SK-N-SH treated with all-trans-retinoic acid at 6 μM for 48 hours (cell line): Measurements from ENCODE around the gene CSTB.

Experiments
- PPARA ChIP-seq: fragments of 250-450 bp; sonication (Bioruptor Pico); IDR thresholded peaks from 2 replicates; pipeline ENCODE4 v1.5.0; 2020; ENCODE audit warnings: mild to moderate bottlenecking, borderline replicate concordance
- SNAI2 ChIP-seq: fragments of 250-450 bp; sonication (Bioruptor Pico); IDR thresholded peaks from 2 replicates; pipeline ENCODE4 v1.5.0; 2020; ENCODE audit warnings: mild to moderate bottlenecking, moderate library complexity

GRCh38 chr21:43728154-43728466, 48.0 kb downstream of the CSTB start:
- TF ChIP-seq PPARA (no peak), SNAI2 (no peak)
